Measurements from ENCODE around the gene UNC93B1.

UNC93B1 gene

GRCh38 chr11:68037411-68038225, 33.7 kb upstream of the UNC93B1 start:
- peak overlapping the region; percentile 94 for H3K9ac ChIP-seq (ENCODE audit: low read length)
- H3K27ac ChIP-seq (ENCODE audit: low read depth, low read length) = peak overlapping the region; percentile 92
- no peak overlapping the region for H3K4me3 ChIP-seq (ENCODE audit: low read length)
- peaks cover 21% of the 10 kb centered on the region for H3K4me1 ChIP-seq (ENCODE audit: control insufficient read depth, insufficient read depth, low read length)
- peaks cover 6% of the 10 kb centered on the region for H3K36me3 ChIP-seq (ENCODE audit: control insufficient read depth, insufficient read depth, low read length)
- H3K27me3 ChIP-seq (ENCODE audit: control insufficient read depth, insufficient read depth, low read length) = no peaks in the 10 kb centered on the region

DNA sequence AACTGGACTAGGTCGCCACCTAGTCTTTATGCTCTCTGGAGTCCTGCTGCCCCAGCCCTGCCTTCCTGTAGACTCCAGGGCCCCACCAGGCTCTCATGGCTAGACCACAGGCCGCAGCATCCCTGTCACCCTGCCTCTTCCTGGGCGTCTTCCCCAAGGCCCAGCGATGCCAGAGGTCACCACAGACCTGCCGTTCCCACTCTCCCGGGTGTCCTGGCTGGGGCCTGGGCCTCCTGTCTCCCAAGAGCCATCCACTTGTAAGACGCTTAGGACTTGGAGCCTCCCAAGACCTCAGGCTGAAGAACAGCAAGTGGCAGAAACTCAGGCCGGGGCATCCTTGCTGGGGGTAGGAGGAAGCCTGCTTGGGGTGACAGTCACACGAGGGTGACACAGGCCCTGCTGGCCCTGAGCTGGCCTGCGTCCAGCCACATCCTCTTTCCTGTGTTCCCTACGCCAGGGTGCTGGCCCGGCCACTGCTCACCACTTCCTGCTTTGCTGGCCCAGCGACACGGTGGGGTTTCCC, 32.9 kb upstream of the UNC93B1 start:
- Histone ChIP-seq H3K4me1 (ENCODE audit: control insufficient read depth, insufficient read depth, low read length) (peaks cover 26% of the 10 kb centered on the region), H3K4me3 (ENCODE audit: low read length) (no peak overlapping the region), H3K27ac (ENCODE audit: low read depth, low read length) (peak overlapping the region; percentile 37), H3K36me3 (ENCODE audit: control insufficient read depth, insufficient read depth, low read length) (peaks cover 6% of the 10 kb centered on the region), H3K9ac (ENCODE audit: low read length) (no peak overlapping the region), H3K27me3 (ENCODE audit: control insufficient read depth, insufficient read depth, low read length) (no peaks in the 10 kb centered on the region)

DNA sequence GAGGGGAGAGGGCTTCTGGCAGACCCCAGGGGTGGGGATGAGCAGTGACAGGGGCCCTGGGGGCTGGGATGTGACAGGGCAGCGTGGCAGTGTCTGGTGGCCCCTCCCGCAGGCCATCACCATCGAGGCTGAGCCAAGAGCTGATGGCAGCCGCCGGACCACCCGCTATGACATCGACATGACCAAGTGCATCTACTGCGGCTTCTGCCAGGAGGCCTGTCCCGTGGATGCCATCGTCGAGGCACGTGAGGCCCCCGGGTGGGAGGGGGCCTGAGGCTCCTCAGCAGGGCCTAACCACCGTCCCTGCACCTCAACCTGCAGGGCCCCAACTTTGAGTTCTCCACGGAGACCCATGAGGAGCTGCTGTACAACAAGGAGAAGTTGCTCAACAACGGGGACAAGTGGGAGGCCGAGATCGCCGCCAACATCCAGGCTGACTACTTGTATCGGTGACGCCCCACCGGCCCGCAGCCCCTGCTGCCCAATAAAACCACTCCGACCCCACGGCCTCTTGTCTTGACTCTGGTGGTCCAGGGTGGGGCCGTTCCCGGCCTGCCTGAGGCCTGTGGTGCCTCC, 32.3 kb upstream of the UNC93B1 start:
- H3K9ac ChIP-seq (ENCODE audit: low read length) = no peak overlapping the region
- H3K36me3 ChIP-seq (ENCODE audit: control insufficient read depth, insufficient read depth, low read length) = peaks cover 6% of the 10 kb centered on the region
- peak overlapping the region; percentile 37 for H3K27ac ChIP-seq (ENCODE audit: low read depth, low read length)
- no peaks in the 10 kb centered on the region for H3K27me3 ChIP-seq (ENCODE audit: control insufficient read depth, insufficient read depth, low read length)
- H3K4me1 ChIP-seq (ENCODE audit: control insufficient read depth, insufficient read depth, low read length) = peaks cover 31% of the 10 kb centered on the region
- no peak overlapping the region for H3K4me3 ChIP-seq (ENCODE audit: low read length)

GRCh38 chr11:68035266-68035876, 31.5 kb upstream of the UNC93B1 start:
- H3K4me3 ChIP-seq (ENCODE audit: low read length) = no peak overlapping the region
- H3K27ac ChIP-seq (ENCODE audit: low read depth, low read length) = no peak overlapping the region
- H3K9ac ChIP-seq (ENCODE audit: low read length) = no peak overlapping the region
- H3K36me3 ChIP-seq (ENCODE audit: control insufficient read depth, insufficient read depth, low read length) = peaks cover 6% of the 10 kb centered on the region
- H3K4me1 ChIP-seq (ENCODE audit: control insufficient read depth, insufficient read depth, low read length) = peaks cover 33% of the 10 kb centered on the region
- no peaks in the 10 kb centered on the region for H3K27me3 ChIP-seq (ENCODE audit: control insufficient read depth, insufficient read depth, low read length)

GRCh38 chr11:68033708-68034045, 29.8 kb upstream of the UNC93B1 start:
- H3K4me1 ChIP-seq (ENCODE audit: control insufficient read depth, insufficient read depth, low read length) = peaks cover 22% of the 10 kb centered on the region
- H3K27me3 ChIP-seq (ENCODE audit: control insufficient read depth, insufficient read depth, low read length) = no peaks in the 10 kb centered on the region
- no peak overlapping the region for H3K27ac ChIP-seq (ENCODE audit: low read depth, low read length)
- no peak overlapping the region for H3K9ac ChIP-seq (ENCODE audit: low read length)
- no peak overlapping the region for H3K4me3 ChIP-seq (ENCODE audit: low read length)
- peaks cover 6% of the 10 kb centered on the region for H3K36me3 ChIP-seq (ENCODE audit: control insufficient read depth, insufficient read depth, low read length)

DNA sequence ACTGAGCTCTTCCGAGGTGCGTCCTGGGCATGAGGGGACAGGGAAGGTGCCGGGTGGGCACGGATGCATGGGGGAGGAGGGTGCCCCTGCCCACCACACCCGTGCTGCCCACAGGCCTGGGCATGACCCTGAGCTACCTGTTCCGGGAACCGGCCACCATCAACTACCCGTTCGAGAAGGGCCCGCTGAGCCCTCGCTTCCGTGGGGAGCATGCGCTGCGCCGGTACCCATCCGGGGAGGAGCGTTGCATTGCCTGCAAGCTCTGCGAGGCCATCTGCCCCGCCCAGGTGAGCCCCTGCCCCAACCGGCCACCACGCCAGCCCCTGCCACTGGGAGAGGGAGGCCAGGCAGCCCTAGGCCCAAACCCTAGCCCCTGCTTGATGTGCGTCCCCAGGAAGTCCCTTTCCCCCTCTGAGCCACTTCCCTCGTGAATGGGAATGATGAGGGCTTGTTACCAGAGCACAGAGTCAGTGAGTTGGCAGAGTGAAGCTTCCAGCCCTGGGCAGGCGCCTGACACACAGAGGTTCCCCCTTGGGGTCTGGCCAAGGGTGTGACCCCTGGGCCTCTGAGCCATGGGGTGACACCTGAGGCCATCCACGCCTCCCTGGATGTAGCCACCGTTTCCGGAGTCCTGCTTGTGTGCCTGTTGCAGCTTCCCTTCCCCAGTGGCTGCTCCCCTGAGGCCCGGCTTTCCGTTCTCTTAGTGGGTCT, 29.3 kb upstream of the UNC93B1 start:
- Histone ChIP-seq H3K27ac (ENCODE audit: low read depth, low read length) (no peak overlapping the region), H3K27me3 (ENCODE audit: control insufficient read depth, insufficient read depth, low read length) (no peaks in the 10 kb centered on the region), H3K4me3 (ENCODE audit: low read length) (no peak overlapping the region), H3K4me1 (ENCODE audit: control insufficient read depth, insufficient read depth, low read length) (peaks cover 17% of the 10 kb centered on the region), H3K9ac (ENCODE audit: low read length) (no peak overlapping the region), H3K36me3 (ENCODE audit: control insufficient read depth, insufficient read depth, low read length) (peaks cover 6% of the 10 kb centered on the region)

DNA sequence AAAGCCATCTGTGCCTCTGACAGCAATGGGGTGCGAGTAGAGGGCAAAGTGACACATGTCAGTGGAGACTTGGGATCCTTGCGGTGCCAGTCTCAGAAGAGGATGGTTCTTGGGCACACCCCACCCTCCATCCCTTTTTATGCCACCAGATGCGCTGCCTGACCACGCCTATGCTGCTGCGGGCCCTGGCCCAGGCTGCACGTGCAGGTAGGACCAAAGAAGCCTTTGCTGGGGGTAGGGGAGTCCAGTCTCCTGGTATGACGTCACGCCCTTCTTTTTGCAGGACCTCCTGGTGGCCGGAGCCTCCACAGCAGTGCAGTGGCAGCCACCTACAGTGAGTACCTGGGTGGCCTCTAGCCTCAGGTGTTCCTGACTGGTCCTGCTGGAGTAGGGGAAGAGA, 28.1 kb upstream of the UNC93B1 start:
- Histone ChIP-seq H3K36me3 (ENCODE audit: control insufficient read depth, insufficient read depth, low read length) (peaks cover 6% of the 10 kb centered on the region), H3K27ac (ENCODE audit: low read depth, low read length) (no peak overlapping the region), H3K4me3 (ENCODE audit: low read length) (peak overlapping the region; percentile 98), H3K4me1 (ENCODE audit: control insufficient read depth, insufficient read depth, low read length) (peaks cover 13% of the 10 kb centered on the region), H3K27me3 (ENCODE audit: control insufficient read depth, insufficient read depth, low read length) (no peaks in the 10 kb centered on the region), H3K9ac (ENCODE audit: low read length) (peak overlapping the region; percentile 47)

- Histone ChIP-seq H3K36me3 (ENCODE audit: control insufficient read depth, insufficient read depth, low read length) (peaks cover 5% of the 10 kb centered on the region), H3K27me3 (ENCODE audit: control insufficient read depth, insufficient read depth, low read length) (no peaks in the 10 kb centered on the region), H3K4me1 (ENCODE audit: control insufficient read depth, insufficient read depth, low read length) (peaks cover 13% of the 10 kb centered on the region), H3K9ac (ENCODE audit: low read length) (peak overlapping the region; percentile 94), H3K4me3 (ENCODE audit: low read length) (peak overlapping the region; percentile 98), H3K27ac (ENCODE audit: low read depth, low read length) (peak overlapping the region; percentile 92)
Observed at GRCh38 chr11:68031144-68031464, 27.2 kb upstream of the UNC93B1 start.

GRCh38 chr11:68030318-68031143, 26.6 kb upstream of the UNC93B1 start, which contains the start of gene NDUFS8:
Gene NDUFS8 (plus strand): TSS chr11:68030681. CDS start chr11:68032152, 1,471 bp downstream.
- Histone ChIP-seq H3K27me3 (ENCODE audit: control insufficient read depth, insufficient read depth, low read length) (no peaks in the 10 kb centered on the region), H3K27ac (ENCODE audit: low read depth, low read length) (peak within 1 kb of the TSS; percentile 92), H3K4me1 (ENCODE audit: control insufficient read depth, insufficient read depth, low read length) (peaks cover 13% of the 10 kb centered on the region), H3K4me3 (ENCODE audit: low read length) (peak within 1 kb of the TSS; percentile 98), H3K36me3 (ENCODE audit: control insufficient read depth, insufficient read depth, low read length) (peaks cover 5% of the 10 kb centered on the region), H3K9ac (ENCODE audit: low read length) (peak within 1 kb of the TSS; percentile 94)

- H3K9ac ChIP-seq (ENCODE audit: low read length) = no peak overlapping the region
- H3K4me3 ChIP-seq (ENCODE audit: low read length) = peak overlapping the region; percentile 89
- no peak overlapping the region for H3K27ac ChIP-seq (ENCODE audit: low read depth, low read length)
- H3K4me1 ChIP-seq (ENCODE audit: control insufficient read depth, insufficient read depth, low read length) = peaks cover 13% of the 10 kb centered on the region
- peaks cover 4% of the 10 kb centered on the region for H3K36me3 ChIP-seq (ENCODE audit: control insufficient read depth, insufficient read depth, low read length)
- H3K27me3 ChIP-seq (ENCODE audit: control insufficient read depth, insufficient read depth, low read length) = no peaks in the 10 kb centered on the region
Observed at GRCh38 chr11:68028802-68029545, 25.1 kb upstream of the UNC93B1 start.

GRCh38 chr11:68027667-68028066, 23.8 kb upstream of the UNC93B1 start:
- no peaks in the 10 kb centered on the region for H3K27me3 ChIP-seq (ENCODE audit: control insufficient read depth, insufficient read depth, low read length)
- peaks cover 2% of the 10 kb centered on the region for H3K36me3 ChIP-seq (ENCODE audit: control insufficient read depth, insufficient read depth, low read length)
- no peak overlapping the region for H3K9ac ChIP-seq (ENCODE audit: low read length)
- H3K27ac ChIP-seq (ENCODE audit: low read depth, low read length) = no peak overlapping the region
- no peak overlapping the region for H3K4me3 ChIP-seq (ENCODE audit: low read length)
- H3K4me1 ChIP-seq (ENCODE audit: control insufficient read depth, insufficient read depth, low read length) = peaks cover 13% of the 10 kb centered on the region
